Uterus (tissue), 4 donors: ENCODE measurements around the gene RPUSD4. TPM values are rescaled to one million over a fixed set of nuclear protein-coding genes. Genes with fewer than 3 reads are reported as not detected.
A peak's percentile ranks its signal among the peaks of the same experiment; 100 is the strongest.

ENCODE experiments used
- DNase-seq, 2 donors: peaks; one replicate each; pipeline ENCODE4 v3.0.0-alpha.2; 2019 to 2020
- H3K27ac ChIP-seq, 2 donors: fragments of 200-600 bp; sonication (generic); 1 replicate in 1 of 2; 2 replicates in 1 of 2; pipeline ENCODE4 v1.5.1; 2016 to 2018
- H3K27me3 ChIP-seq, 2 donors: fragments of 200-600 bp; sonication (generic); one replicate each; pipeline ENCODE4 v1.5.1; 2018 to 2019; ENCODE audit warnings: control low read depth in 1 of 2
- H3K36me3 ChIP-seq, 2 donors: fragments of 200-600 bp; sonication (generic); one replicate each; pipeline ENCODE4 v1.5.1; 2019; ENCODE audit warnings: control low read depth in 1 of 2
- H3K4me1 ChIP-seq, 2 donors: fragments of 200-600 bp; sonication (generic); one replicate each; pipeline ENCODE4 v1.5.1; 2018 to 2019; ENCODE audit warnings: control low read depth in 1 of 2
- H3K4me3 ChIP-seq, 2 donors: fragments of 200-600 bp; sonication (generic); 1 replicate in 1 of 2; 2 replicates in 1 of 2; pipeline ENCODE4 v1.5.1; 2018 to 2019; ENCODE audit warnings: mild to moderate bottlenecking in 1 of 2
- H3K9me3 ChIP-seq, 2 donors: fragments of 200-600 bp; sonication (generic); one replicate each; pipeline ENCODE4 v1.5.1; 2019; ENCODE audit warnings: control low read depth in 1 of 2
- POLR2A ChIP-seq, 2 donors: fragments of 450-650 bp; IDR thresholded peaks; one replicate each; pipeline ENCODE4 v1.6.1; 2016; ENCODE audit warnings: antibody characterized with exemption in 2 of 2, mild to moderate bottlenecking in 1 of 2, moderate library complexity in 1 of 2
- intact Hi-C: fragments of 100-400 bp; cut with DNase I; formaldehyde crosslinking; loops from one replicate; pipeline ENCODE4 v1.15.1; 2023; ENCODE audit warnings: low total_unique reads
- total RNA-seq, 4 donors: library from RNA; depleted of rRNA in 3 of 4; stranded (reverse); fragments of >200 nt in 3 of 4; gene quantifications; one replicate each; pipeline versions ENCODE4 v1.1.0 to v1.2.4, GENCODE V29; 2014 to 2023
- TF ChIP-seq, protein P1 (sequence below), 4 experiments: fragments of 200-600 bp in 2 of 4; fragments of 450-650 bp in 2 of 4; sonication (generic) in 2 of 4; IDR thresholded peaks; one replicate each; pipeline ENCODE4 v1.5.1; 2016 to 2019; ENCODE audit warnings: antibody characterized with exemption in 4 of 4, mild to moderate bottlenecking in 2 of 4, moderate library complexity in 1 of 4
- donor health status: DM: yes; HTN: yes; CAD: no.

RPUSD4 gene
- total RNA-seq, 4 donors from 2014 or later = 7.6 to 37.4 (median 16.4) TPM

DNA sequence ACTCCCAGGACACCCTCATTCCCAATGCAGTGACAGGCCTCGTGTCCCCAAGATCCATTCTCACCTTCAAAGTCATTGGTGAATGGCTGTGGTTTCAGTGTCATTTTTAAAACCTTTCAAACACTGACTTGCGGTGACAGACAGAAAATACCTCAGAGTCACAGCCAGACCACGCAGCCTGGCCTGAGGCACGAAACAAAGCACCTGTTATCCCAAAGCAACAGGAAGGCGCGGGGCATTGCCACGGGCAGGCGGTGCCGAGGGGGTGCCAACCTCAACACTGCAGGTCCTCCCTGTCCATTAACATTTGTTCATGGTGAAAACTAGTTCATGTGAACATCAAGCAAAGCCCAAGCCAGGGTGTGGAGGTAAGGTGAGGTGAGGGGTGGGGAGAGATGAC, 38.2 kb downstream of the RPUSD4 start:
- no peak overlapping the region for H3K4me3 ChIP-seq
- peaks cover 0 to 7% of the 10 kb centered on the region in 2 donors for H3K4me1 ChIP-seq
- H3K27ac ChIP-seq = no peak overlapping the region
- intact Hi-C loops = no loop called here
- DNase-seq = no peak
- no peak for TF ChIP-seq POLR2A (IDR thresholded peaks at IDR 0.05)
- TF ChIP-seq, protein P1, sequence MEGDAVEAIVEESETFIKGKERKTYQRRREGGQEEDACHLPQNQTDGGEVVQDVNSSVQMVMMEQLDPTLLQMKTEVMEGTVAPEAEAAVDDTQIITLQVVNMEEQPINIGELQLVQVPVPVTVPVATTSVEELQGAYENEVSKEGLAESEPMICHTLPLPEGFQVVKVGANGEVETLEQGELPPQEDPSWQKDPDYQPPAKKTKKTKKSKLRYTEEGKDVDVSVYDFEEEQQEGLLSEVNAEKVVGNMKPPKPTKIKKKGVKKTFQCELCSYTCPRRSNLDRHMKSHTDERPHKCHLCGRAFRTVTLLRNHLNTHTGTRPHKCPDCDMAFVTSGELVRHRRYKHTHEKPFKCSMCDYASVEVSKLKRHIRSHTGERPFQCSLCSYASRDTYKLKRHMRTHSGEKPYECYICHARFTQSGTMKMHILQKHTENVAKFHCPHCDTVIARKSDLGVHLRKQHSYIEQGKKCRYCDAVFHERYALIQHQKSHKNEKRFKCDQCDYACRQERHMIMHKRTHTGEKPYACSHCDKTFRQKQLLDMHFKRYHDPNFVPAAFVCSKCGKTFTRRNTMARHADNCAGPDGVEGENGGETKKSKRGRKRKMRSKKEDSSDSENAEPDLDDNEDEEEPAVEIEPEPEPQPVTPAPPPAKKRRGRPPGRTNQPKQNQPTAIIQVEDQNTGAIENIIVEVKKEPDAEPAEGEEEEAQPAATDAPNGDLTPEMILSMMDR (IDR thresholded peaks at IDR 0.05) = no peak
- no peaks in the 10 kb centered on the region for H3K36me3 ChIP-seq
- H3K9me3 ChIP-seq = no peaks in the 10 kb centered on the region
- no peaks in the 10 kb centered on the region for H3K27me3 ChIP-seq

DNA sequence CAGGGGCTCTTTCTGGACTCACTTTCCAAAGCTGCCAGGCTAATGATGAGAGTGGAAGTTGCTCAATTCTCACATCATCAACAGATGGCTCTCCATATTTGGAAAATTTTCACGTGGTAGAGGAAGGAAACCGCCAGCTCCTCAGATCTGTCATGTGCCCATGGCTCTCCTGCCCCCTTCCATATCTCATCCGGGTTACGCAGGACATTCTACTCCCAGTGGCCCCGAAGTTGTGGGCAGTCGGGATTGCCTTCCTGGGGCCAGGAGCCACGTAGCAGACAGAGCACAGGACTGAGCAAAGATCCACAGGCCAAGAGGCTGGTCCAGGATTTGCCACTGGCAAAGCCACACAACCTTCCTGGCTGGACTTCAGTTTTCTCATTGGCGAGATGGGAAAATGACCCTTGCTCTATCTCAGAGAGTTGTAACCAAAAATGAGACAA, 38.8 kb downstream of the RPUSD4 start:
- Histone ChIP-seq H3K4me1 (peaks cover 0 to 7% of the 10 kb centered on the region in 2 donors), H3K9me3 (no peaks in the 10 kb centered on the region), H3K27me3 (no peaks in the 10 kb centered on the region), H3K27ac (no peak overlapping the region), H3K36me3 (no peaks in the 10 kb centered on the region), H3K4me3 (no peak overlapping the region)
- no peak for DNase-seq
- intact Hi-C loops = no loop called here
- TF ChIP-seq POLR2A (IDR thresholded peaks at IDR 0.05) = no peak
- TF ChIP-seq, protein P1 (IDR thresholded peaks at IDR 0.05) = no peak

- Histone ChIP-seq H3K4me3 (no peak overlapping the region), H3K36me3 (no peaks in the 10 kb centered on the region), H3K27ac (no peak overlapping the region), H3K4me1 (peaks cover 0 to 9% of the 10 kb centered on the region in 2 donors), H3K9me3 (no peaks in the 10 kb centered on the region), H3K27me3 (no peaks in the 10 kb centered on the region)
- intact Hi-C loops = no loop called here
- no peak for DNase-seq
- TF ChIP-seq, protein P1 (IDR thresholded peaks at IDR 0.05) = no peak
- TF ChIP-seq POLR2A (IDR thresholded peaks at IDR 0.05) = no peak
Observed at GRCh38 chr11:126169291-126169690, 42.2 kb downstream of the RPUSD4 start.

GRCh38 chr11:126167488-126167887, 44.0 kb downstream of the RPUSD4 start:
- H3K27me3 ChIP-seq = no peaks in the 10 kb centered on the region
- no peak overlapping the region for H3K4me3 ChIP-seq
- TF ChIP-seq, protein P1 (IDR thresholded peaks at IDR 0.05) = no peak
- TF ChIP-seq POLR2A (IDR thresholded peaks at IDR 0.05) = no peak
- H3K9me3 ChIP-seq = no peaks in the 10 kb centered on the region
- no peaks in the 10 kb centered on the region for H3K36me3 ChIP-seq
- intact Hi-C loops = no loop called here
- no peak overlapping the region for H3K27ac ChIP-seq
- peaks cover 12 to 18% of the 10 kb centered on the region in 2 donors for H3K4me1 ChIP-seq
- DNase-seq = no peak

GRCh38 chr11:126166413-126166812, 45.0 kb downstream of the RPUSD4 start:
- H3K9me3 ChIP-seq = no peaks in the 10 kb centered on the region
- TF ChIP-seq POLR2A (IDR thresholded peaks at IDR 0.05) = no peak
- TF ChIP-seq, protein P1 (IDR thresholded peaks at IDR 0.05) = no peak
- intact Hi-C loops = no loop called here
- H3K27ac ChIP-seq = peak overlapping the region; percentile 88 to 91
- no peak overlapping the region for H3K4me3 ChIP-seq
- H3K36me3 ChIP-seq = no peaks in the 10 kb centered on the region
- no peak for DNase-seq
- peaks cover 15 to 20% of the 10 kb centered on the region in 2 donors for H3K4me1 ChIP-seq
- no peaks in the 10 kb centered on the region for H3K27me3 ChIP-seq
